ENCODE results near the gene HOXB9. TPM values are rescaled to one million over a fixed set of nuclear protein-coding genes. Genes with fewer than 3 reads are reported as not detected.

Gene HOXB9
- total and polyA plus RNA-seq, 9 of the 15 experiments (the other 6 are each of a cell fraction or from before 2014, with no cell fraction given): 3.1 to 196 (median 77.6) TPM

GRCh38 chr17:48626245-48627117 lies at the start of gene HOXB9 (continued):
- no peak for TF ChIP-seq GABPB2 (CRISPR knock-in tag; conservative IDR thresholded peaks at IDR 0.05)
- TF ChIP-seq DNMT1 (IDR thresholded peaks at IDR 0.05): no peak
- TF ChIP-seq EGR1 (conservative IDR thresholded peaks at IDR 0.05): peak; percentile 100
- TF ChIP-seq ZNF57 (CRISPR knock-in tag; IDR thresholded peaks at IDR 0.05): no peak
- TF ChIP-seq ZNF584 (CRISPR knock-in tag; IDR thresholded peaks at IDR 0.05; ENCODE audit: low read depth): no peak
- no peak for TF ChIP-seq ZNF511 (CRISPR knock-in tag; IDR thresholded peaks at IDR 0.05)
- peak; percentile 65 for TF ChIP-seq POLR2A (conservative IDR thresholded peaks at IDR 0.05)
- TF ChIP-seq KDM2B (CRISPR knock-in tag; IDR thresholded peaks at IDR 0.05): no peak
- TF ChIP-seq PHF20 (IDR thresholded peaks at IDR 0.05; ENCODE audit: partially characterized antibody): no peak
- peak; percentile 71; the same call in 1 of the 2 replicates for TF ChIP-seq CTBP1 (IDR thresholded peaks at IDR 0.05; ENCODE audit: borderline replicate concordance)
- TF ChIP-seq TCF3 (CRISPR knock-in tag; IDR thresholded peaks at IDR 0.05): peak; percentile 51; the same call in 1 of the 2 replicates
- peak; percentile 95 for TF ChIP-seq CREB3L1 (IDR thresholded peaks at IDR 0.05; ENCODE audit: borderline replicate concordance, low read depth)
- no peak for TF ChIP-seq ZNF146 (CRISPR knock-in tag; IDR thresholded peaks at IDR 0.05; ENCODE audit: unreplicated experiment)
- TF ChIP-seq ZNF668 (CRISPR knock-in tag; IDR thresholded peaks at IDR 0.05): no peak
- TF ChIP-seq NR0B1 (IDR thresholded peaks at IDR 0.05; ENCODE audit: partially characterized antibody): no peak
- TF ChIP-seq SAFB (IDR thresholded peaks at IDR 0.05; ENCODE audit: borderline replicate concordance, low read depth, low read length): no peak
- peak; percentile 56 to 76 for TF ChIP-seq AFF1 (IDR thresholded peaks at IDR 0.05; ENCODE audit: low read depth in 1 of 2, partially characterized antibody in 2 of 2)
- no peak for TF ChIP-seq SNAPC5 (CRISPR knock-in tag; IDR thresholded peaks at IDR 0.05)
- peak; percentile 66 for TF ChIP-seq DACH1 (IDR thresholded peaks at IDR 0.05; ENCODE audit: partially characterized antibody)
- TF ChIP-seq ZNF165 (CRISPR knock-in tag; IDR thresholded peaks at IDR 0.05; ENCODE audit: borderline replicate concordance): no peak
- TF ChIP-seq NELFE (IDR thresholded peaks at IDR 0.05; ENCODE audit: insufficient read depth, insufficient read length): no peak
- no peak for TF ChIP-seq HIVEP1 (CRISPR knock-in tag; IDR thresholded peaks at IDR 0.05)

Data from K562 (cell line).